Stimulated activated CD4-positive, alpha-beta T cell treated with anti-CD3 and anti-CD28 coated beads, Interleukin-4, amount 100 ng/mL, for 4 hours (primary cell): ENCODE measurements around the gene MOSPD3.
A peak's percentile ranks its signal among the peaks of the same experiment; 100 is the strongest.
"Not testable (repeated sequence)": the region's sequence is repeated elsewhere in the genome, so short reads cannot be mapped to it uniquely, and the experiment has no call there.

Experiments used
- DNase-seq, 2 experiments: peaks; one replicate each; pipeline ENCODE4 v3.0.0-alpha.2; 2020

Gene MOSPD3, protein sequence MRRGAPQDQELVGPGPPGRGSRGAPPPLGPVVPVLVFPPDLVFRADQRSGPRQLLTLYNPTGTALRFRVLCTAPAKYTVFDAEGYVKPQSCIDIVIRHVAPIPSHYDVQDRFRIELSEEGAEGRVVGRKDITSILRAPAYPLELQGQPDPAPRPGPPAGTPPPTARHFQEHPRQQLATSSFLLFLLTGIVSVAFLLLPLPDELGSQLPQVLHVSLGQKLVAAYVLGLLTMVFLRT

DNA sequence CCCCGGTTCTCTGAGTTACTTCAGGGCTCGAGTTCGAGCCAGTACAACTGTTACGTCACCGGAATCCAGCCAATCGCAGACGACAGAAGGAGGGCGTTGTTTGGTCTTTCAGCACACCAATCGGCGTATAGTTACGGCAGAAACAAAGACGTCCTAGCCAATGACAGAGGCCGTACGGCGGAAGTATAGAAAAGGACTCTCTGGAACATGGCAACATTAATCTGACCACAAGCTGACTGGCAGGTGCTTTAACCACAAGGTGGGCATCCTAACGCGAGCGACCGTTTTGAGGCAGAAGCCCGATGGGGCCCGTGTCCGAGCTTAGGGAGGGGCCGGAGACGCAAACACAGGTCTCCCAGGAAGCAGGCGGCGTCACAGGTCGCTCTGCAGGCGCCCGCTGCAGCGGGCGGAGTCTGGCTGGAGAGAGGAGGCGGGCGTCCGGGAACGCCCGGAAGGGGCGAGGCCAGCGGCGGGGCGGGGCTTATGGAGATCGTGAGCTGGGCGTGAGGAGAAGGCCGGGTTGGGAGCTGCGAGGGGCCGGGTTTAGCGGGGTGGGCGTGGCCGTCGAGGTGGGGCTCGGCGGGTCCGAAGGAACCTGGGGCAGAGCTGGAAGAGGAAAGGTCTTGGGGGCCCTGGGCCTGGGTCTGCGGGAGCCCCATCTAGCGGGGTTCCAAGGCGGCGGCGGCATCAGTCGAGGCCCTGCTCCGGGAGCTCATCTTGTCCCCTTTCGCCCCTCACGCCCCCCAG lies at the start of gene MOSPD3:
TSS of gene MOSPD3 (plus strand) at position 558 of the 747 bp plus-strand sequence. CDS start 252 bp downstream, outside the sequence.
- DNase-seq = peak; percentile 96 to 98

DNA sequence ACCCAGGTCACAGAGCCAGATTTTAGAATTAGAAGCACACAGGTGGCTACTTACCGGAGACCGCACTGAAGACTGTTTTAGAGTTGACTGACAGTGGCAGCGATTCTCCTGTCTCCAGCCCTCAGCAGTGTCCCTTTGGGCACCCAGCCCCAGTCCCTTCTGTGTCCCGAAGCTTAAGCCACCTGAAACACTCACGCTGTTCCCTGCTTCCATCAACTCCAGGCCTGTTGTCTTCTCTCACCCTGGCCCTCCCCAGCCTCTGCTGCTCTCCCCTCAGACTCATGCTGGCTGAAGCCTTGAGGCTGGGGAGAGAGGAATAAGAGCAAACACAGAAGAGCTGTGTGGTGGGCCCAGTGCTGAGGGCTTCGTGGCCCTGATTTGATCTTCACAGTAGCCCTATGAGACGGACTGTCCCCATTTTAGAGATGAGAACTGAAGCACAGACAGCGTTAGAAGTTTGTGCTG lies 49.2 kb upstream of the MOSPD3 start:
- DNase-seq = no peak

DNA sequence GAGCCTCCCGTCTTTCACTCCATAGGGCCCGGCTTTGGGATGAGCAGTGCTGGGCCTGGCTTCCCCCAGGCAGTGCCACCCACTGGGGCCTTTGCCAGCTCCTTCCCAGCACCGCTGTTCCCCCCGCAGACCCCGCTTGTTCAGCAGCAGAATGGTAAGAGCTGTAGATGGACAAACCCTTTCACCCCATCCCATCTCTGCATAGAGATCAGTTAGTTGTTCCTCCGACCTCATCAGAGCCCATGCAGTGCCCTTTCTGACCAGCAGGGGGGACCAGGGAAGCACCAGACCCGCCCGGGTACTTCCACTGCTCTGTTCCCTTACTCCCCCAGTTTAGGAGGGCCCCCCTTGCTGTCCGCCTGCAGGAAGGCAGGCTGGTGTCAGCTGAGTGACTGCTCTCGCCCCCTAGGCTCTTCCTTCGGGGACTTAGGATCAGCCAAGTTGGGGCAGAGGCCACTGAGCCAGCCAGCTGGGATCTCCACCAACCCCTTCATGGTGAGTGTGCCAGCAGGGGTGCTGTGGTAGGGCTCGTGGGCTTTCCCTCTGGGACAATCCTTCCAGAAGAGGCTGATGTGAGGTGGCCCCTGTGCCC lies 48.4 kb upstream of the MOSPD3 start:
- peak; percentile 78 to 86 for DNase-seq

DNA sequence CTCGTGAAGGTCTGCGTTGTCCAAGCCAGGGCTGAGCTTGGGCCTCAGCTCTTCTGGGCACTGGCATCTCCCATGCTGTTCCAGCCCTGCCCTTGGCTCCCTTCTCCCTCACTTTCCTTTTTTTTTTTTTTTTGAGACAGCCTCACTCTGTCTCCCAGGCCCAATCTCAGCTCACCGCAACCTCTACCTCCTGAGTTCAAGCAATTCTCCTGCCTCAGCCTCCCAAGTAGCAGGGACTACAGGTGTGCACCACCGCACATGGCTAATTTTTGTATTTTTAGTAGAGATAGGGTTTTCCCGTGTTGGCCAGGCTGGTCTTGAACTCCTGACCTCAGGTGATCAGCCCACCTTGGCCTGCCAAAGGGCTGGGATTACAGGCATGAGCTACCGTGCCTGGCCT lies 47.9 kb upstream of the MOSPD3 start:
- not testable (repeated sequence) for DNase-seq

DNA sequence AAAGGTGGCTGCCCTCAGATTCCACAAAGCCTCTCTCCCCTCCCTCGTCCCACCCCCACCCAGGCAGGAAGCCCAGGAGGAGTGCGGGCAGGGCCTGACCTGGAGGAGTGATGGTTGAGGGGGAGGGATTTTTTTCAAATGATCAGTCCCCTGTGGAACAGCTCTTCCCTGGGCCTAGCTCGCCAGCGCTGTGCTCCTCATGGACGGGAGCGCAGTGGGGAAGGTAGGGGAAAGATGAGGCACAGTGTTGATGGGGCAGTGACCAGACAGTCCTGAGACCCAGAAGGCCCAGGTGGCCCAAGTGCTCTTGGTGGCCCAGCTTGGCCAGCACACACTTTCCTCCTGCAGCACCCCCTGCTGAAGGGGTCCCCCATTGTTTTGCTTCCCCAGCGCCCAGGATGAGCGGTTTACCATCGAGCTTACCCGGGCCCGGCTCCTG lies 47.2 kb upstream of the MOSPD3 start:
- DNase-seq = no peak

DNA sequence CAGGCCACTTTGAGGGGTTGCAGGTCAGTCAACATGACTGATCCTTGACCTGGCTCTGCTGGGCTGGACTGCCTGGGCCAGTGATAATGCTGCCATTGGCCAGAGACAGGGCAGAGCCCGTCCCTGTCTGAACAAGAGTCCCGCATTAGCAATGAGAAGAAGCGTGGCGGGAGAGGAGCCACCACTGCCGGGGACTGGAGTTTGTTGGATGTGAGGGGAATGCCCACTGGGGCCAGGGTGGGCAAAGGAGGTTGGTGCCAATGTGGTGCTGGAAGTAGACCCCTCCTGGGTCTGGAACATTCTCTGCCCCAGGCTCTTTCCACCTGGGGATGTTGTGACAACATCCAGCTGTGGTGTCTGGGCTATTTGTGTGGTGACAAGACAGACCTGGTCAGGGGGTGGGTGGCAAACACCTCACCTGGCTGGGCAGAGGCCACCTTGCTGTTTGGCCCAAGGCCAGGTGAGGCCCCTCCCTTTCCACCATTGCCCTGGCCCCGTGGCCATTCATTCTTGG lies 46.3 kb upstream of the MOSPD3 start:
- no peak for DNase-seq

DNA sequence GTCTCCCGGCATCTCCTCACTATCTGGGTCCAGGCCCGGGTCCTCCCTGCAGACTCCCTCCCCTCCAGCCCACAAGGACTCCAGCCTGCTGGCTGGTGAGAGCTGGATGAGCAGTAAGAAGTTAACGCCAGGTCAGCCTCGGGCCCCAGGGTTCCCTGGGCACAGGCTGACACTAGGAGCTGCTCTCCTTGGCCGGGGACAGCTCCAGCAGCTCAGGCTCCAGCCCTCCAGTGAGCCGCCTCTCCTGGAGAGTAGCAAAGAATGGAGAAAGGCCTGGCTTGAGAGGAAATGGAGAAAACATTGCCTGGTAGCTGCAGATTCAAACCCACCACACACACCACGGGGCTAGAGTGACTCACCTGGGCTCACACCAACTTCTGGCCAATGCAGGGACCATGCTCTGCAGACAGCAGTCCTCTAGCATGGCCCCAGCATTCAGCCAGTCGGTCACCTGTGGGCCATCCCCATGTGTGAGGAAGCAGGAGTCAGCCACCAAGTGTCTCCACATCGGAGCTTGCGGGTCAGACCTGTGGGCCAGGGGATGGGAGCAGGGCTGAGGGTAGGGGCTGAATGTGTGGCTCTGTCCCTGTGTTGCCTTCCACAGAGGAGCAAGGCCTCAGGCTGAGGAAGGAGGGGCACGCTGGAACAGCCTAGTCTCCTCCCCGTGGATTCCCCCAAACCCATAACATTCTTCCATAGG lies 45.2 kb upstream of the MOSPD3 start:
- no peak for DNase-seq

DNA sequence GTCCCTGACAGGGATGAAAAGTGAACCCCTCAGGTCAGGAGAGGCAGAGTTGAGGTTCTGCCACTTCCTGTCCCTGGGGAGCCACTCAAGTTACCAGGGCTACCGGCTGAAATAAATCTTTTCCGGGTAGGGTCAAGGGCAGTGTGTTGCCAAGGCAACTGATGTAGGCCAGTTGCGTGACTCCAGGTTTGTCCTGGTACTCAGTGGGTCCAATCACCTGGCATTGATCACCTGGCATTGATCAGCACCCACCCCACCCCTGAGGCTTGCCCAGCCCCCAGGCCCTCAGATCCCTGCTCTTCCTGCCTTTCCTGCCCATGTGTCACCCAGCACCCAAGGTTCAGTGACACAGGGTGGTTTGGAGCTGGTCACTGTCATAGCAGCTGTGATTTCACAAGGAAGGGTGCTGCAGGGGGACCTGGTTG lies 44.6 kb upstream of the MOSPD3 start:
- no peak for DNase-seq

DNA sequence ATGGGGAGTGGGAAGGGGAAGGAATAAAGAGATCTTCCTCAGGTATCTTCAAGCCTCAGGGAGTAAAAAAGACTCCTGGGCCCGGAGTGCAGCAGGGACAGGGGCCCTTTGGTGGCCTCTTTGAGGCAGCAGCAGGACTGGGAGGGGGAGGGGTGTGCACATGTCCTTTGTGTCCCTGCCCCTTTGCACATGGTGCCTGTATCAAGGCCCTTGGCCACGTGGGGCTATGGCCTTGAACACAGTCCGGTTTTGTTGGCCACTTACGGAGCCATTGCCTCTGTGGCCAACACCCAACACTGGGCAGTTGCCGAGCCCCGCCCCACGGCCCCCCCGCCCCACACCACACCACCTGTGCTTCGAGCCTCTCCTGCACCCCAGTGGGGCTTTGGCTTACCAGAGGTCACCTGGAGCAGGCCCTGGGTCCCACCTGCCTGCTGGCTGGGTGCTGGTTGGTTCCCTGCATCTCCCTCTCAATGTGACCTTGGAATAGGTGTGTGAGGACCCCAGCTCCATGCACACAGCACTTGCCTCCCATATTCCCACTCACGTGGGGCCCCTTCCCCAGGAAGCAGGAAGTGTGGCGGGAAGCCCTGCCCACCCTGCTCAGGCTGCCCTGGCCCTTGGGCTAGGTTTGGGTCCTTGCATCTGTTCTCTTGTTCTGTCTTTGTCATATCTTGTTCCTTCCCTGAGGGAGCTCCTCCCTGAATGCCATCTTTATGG lies 44.0 kb upstream of the MOSPD3 start:
- DNase-seq = no peak

DNA sequence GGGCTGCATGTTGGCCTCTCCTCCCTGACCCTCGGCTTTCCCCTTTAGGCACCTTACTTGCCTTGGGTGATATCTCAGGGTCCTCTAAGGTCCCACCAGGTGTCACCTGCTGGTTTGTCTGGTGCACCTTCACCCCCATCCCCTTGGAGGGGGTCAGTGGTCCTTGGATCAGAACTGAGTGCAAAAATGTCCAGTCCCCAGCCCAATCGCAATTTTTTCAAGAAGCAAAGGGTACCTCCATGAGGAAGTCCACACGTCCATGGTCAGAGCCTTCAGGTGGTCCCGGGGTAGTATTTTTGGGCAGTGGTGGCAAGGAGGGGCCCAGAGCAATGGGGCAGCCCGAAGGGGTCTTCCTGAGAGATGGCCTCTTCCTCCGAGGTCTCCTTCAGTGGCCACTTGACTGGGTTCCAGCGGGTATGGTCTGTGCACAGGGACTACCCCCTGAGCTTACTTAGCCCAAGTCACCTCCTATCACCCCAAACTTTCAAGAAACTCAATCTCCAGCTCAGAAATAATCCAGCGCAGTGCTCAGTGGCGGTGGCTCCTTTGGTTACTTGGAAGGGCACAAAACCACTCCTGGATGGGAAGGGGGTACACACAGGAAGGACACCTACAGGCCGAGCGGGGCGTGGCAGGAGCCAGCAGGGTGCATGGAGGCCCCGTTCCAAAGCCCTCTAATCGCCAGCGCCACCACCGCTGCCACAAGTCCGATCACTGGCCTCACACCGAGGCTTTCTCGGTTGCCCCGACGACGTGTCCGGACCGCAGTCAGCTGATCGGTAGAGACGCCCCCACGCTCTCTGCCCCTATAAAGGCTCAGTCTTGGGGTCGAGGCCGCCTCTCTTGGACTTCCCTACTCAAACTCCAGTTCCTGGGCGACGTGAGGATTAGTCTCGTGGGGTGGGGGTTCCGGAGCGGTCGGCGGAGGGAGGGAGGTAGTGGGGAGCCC lies 43.2 kb upstream of the MOSPD3 start:
- peak; percentile 26 to 38 for DNase-seq

DNA sequence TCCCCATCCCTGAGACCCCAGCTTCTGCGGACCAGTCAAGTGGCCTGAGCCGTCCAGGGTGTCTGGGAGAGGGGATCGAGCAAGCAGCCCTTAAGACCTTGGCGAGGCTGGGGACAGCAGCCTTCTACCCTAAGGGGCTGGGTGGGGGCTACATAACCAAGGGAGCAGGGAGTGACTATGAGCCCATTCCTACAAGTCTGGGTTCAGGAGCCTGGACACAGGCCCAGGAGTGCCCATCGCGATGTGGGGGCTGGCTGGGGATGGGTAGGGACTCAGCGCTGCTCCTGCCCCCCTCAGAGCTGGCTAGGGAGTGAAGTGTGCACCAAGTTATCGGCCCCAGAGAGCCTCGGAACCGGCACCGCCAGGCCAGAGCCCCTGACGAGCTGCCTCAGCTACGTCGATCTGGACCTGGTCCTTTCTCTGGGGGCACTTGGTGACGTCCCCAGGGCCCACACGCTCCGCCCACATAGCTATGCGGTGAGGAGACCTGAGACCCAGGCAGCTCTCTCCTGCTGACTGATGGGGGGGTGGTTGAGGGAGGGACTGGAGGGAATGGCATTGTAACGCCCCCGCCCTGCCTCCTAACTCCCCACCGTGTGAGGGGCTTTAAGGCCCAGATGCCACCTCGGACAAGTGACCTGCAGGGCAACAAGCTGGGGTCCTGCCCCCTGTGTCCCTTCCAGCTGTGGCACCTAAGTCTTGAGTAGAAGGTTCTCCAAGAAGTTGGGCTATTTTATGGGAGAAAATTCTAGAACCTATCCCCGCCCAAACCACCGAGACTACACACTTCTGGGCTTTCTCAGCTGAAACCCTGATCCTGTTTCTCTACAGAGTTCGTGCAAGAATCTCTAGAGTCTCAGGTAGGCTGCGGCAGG lies 41.1 kb upstream of the MOSPD3 start:
- DNase-seq = no peak

DNA sequence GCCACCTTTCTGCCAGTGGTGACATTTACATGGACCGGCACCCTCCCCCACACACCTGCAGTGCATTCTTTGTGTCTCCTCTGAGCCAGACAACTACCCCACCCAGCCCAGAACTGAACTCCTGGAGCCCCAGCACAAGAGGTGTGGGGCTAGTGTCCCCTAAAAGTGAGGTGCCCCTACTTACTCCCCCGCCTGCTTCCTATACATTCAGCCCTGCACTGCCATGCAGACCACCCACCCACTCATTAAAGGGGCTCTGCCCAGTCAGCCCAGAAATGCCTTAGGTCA lies 40.6 kb upstream of the MOSPD3 start:
- DNase-seq = no peak

DNA sequence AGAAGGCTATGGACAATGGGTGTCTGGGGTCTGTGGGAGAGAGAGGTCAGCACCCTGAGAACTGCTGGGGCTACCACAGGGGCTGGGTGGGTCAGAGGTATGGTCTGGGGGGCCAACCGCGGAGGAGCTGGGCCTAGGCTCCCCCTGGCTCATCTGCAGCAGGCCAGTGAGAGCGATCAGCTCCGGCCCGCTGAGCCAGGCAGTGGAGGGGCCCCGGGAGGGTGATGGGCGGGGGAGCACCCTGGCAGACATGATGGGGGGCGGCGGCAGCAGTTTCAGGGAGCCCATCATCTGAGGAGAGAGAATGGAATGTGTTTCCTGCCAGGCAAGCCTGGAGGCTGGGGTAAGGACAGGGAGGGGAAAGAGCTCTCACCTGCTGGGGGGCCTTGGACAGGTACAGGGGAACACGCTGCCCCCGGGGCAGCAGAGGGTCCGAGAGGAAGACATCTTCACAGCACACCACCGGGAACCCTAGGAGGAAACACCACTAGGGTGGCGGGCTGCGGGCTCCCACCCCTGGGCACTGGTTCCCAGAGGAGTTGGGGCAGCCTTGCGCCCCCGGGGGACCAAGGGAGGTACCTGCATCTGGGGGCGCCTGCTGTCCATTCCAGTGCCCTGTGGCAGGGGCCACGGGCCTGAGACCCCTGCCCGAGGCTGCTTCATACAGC lies 39.9 kb upstream of the MOSPD3 start:
- DNase-seq = no peak

DNA sequence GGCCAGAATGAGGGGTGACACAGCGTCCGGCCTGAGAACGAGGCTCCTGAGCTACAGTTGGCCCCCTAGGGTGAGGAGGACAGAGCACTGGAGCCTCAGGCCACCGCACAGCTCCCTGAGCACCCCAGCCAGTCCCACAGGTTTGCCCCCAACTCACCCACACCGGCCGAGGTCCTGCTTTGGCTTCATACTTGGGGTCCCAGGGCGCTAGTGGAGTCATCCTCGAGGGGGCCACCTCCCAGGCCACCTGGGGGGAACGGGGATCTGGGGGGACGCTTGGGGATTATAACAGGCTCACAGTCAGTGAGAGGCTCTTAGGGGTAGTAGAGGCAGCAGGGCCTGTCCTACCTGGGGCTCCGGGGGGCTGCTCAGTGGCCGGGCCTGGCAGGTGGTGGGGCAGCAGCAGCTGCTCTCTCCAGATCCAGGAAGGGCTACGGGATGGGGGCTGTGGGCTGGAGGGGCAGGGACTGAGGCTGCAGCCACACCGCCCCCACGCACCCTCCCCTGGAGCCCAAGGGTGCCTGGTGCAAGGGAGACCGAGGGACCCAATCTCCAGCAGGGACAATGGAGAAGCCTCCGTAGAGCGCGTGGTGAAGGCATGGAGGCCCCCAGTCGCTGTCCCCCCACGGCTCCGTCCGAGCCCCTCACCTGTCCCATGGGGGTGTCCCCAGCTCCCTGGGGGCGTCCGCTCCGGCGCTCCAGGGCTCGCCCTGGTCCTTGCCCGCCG lies 39.2 kb upstream of the MOSPD3 start:
- no peak for DNase-seq

DNA sequence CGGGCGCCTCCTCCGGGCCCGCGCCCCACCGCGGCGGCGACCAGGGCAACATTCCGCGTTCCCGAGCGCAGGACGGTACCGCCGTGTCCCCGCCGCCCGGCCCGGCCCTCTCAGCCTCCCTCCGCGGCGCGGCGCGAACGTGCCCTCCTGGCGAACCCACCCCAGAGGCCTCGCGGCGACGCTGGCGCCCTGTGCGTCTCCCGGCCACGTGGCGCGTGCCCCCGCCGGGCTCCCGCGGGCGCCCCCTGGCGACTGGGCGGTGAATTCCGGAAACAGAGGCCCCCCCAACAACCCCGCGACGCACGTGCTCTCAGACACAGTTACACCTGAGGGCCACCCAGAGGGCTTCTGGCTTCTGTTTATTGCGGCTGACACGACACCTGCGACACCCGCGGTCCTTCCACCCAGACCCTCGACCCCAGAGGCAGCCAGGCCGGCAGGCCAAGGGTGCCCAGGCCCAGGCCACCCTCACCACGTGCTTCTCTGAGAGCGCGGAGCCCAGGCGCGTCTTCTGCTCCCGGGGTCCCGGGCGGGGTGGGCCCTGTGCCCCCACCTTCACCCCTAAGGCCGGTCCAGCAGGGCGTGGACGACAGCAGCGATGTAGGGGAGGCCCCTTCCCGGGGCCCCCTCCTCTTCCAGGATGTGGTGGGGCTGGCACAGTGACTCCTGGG lies 38.5 kb upstream of the MOSPD3 start, which contains the start of gene SAP25:
TSS of gene SAP25 (minus strand) at position 210 of the 671 bp plus-strand sequence. CDS start at position 52, 158 bp downstream.
- no peak for DNase-seq

DNA sequence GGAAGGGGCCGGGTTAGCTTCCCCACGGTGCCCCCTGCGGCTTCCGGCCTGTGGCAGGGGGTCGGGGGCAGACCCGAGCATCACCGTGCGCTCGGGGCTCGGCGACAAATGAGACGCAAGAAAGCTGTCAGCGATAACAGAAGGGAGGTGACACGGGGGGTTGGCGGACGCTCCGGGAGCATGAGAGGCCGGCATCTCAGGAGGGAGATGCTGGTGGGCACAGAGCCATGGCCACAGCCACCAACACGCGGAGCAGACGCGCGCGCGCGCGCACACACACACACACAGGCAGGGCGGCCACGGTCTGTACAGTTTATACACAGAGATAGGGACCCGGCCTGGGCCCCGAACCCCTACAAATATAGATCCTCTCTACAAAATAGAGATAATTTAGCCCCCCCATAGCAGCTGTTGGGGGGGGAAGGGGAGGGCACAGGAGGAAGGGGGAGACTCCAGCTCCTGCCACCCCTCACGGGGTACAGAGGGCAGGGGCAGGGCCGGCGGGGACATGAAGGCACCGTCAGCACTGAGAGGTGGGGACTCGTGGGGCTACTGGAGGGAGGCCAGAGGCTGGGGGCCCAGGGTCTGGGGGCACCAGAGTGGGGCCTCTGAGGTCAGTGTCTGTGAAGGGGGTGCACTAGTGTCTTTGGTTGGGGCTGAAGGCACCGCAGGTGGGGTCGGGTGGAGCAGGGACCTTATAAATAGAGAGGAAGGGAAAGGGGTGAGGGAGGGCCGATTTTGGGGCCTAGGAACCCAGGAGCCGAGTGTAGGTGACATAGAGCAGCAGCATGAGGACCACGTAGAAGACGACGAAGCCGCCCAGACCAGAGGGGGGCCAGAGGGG lies 37.8 kb upstream of the MOSPD3 start:
- DNase-seq = no peak

DNA sequence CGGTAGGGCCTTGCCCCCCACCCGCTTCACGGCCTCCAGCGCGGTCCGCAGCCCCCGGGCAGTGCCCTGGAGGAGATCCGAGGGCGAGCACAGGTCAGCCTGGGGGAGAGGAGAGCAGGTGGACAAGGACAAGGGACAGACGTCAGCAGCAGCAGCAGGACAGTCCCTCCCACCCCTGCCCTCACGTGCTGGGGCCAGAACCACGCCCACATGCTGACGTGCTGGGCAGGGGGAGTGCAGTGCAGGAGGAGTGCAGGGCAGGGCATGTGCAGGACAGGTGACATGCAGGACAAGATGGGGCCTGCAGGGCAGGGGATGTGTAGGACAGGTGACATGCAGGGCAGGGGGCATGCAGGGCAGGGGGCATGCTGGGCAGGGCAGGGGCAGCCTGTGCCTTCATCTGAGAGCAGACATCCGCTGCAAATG lies 37.1 kb upstream of the MOSPD3 start:
- no peak for DNase-seq
